22Rv1 (cell line): ENCODE measurements around the gene LY6G5B.
"Not testable (repeated sequence)": the region's sequence is repeated elsewhere in the genome, so short reads cannot be mapped to it uniquely, and the experiment has no call there.

Experiments
- H3K27ac ChIP-seq: fragments of 450-650 bp; 2 replicates; pipeline ENCODE4 v1.5.1; 2017
- CTCF ChIP-seq: fragments of 450-650 bp; IDR thresholded peaks from 2 replicates; pipeline ENCODE4 v1.5.1; 2017; ENCODE audit warnings: mild to moderate bottlenecking
- ZFX ChIP-seq: fragments of 450-650 bp; IDR thresholded peaks from 2 replicates; pipeline ENCODE4 v1.6.1; 2017; ENCODE audit warnings: antibody characterized with exemption, borderline replicate concordance

The LY6G5B gene

GRCh38 chr6:31705931-31706330 is 36.2 kb downstream of the LY6G5B start:
- TF ChIP-seq ZFX (no peak), CTCF (no peak)
- H3K27ac ChIP-seq: no peak overlapping the region

- TF ChIP-seq ZFX (no peak), CTCF (no peak)
- H3K27ac ChIP-seq: no peak within 1 kb of the TSS
Observed at GRCh38 chr6:31706599-31706998, 36.8 kb downstream of the LY6G5B start, which contains the start of gene LY6G6F. LY6G6F (plus strand) TSS chr6:31706866; CDS start chr6:31706907, 41 bp downstream.

- TF ChIP-seq ZFX (no peak), CTCF (no peak)
- no peak overlapping the region for H3K27ac ChIP-seq
Observed at GRCh38 chr6:31707701-31708100, 37.9 kb downstream of the LY6G5B start.

GRCh38 chr6:31708224-31708623 is 38.4 kb downstream of the LY6G5B start:
- TF ChIP-seq CTCF (no peak), ZFX (no peak)

GRCh38 chr6:31709157-31709556 is 39.4 kb downstream of the LY6G5B start:
- not testable (repeated sequence) for H3K27ac ChIP-seq

More at GRCh38 chr6:31708224-31708623, 38.4 kb downstream of the LY6G5B start:
- no peak overlapping the region for H3K27ac ChIP-seq

GRCh38 chr6:31710523-31711219 is 40.9 kb downstream of the LY6G5B start:
- no peak overlapping the region for H3K27ac ChIP-seq
- TF ChIP-seq CTCF (no peak), ZFX (no peak)

GRCh38 chr6:31711233-31711632 is 41.5 kb downstream of the LY6G5B start:
- no peak overlapping the region for H3K27ac ChIP-seq
- no peak for TF ChIP-seq ZFX
- TF ChIP-seq CTCF: no peak

GRCh38 chr6:31712296-31712695 is 42.5 kb downstream of the LY6G5B start:
- no peak for TF ChIP-seq ZFX
- TF ChIP-seq CTCF: peak; percentile 71
- no peak overlapping the region for H3K27ac ChIP-seq
